D721Med (cell line): ENCODE results near the gene PIEZO1.

ENCODE experiments used
- DNase-seq: peaks from one replicate; pipeline ENCODE4 v3.0.0; 2011; ENCODE audit warnings: low spot score; ENCODE audit not compliant: insufficient read length
- FAIRE-seq: peaks from 2 replicates; lab custom pipeline; 2011; peaks lifted over from hg19 to GRCh38; lab: Jason Lieb, UNC
- TF ChIP-seq, protein P1 (sequence below): IDR thresholded peaks from 2 replicates; pipeline ENCODE4 v1.5.1; 2012; ENCODE audit warnings: mild to moderate bottlenecking, control low read depth; ENCODE audit not compliant: insufficient read depth; ENCODE audit errors: missing control alignments

The PIEZO1 gene

DNA sequence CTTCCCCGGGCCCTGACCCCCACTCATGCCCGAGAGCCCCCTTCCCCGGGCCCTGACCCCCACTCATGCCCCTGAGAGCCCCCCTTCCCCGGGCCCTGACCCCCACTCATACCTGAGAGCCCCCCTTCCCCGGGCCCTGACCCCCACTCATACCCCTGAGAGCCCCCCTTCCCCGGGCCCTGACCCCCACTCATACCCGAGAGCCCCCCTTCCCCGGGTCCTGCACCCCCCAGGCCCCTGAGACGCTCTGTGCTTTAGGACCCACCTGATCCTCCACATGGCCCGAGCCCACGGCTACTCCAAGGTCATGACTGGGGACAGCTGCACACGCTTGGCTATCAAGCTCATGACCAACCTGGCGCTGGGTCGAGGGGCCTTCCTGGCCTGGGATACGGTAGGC, 72.0 kb downstream of the PIEZO1 start:
- DNase-seq (no peak), FAIRE-seq (no peak)
- TF ChIP-seq, protein P1, sequence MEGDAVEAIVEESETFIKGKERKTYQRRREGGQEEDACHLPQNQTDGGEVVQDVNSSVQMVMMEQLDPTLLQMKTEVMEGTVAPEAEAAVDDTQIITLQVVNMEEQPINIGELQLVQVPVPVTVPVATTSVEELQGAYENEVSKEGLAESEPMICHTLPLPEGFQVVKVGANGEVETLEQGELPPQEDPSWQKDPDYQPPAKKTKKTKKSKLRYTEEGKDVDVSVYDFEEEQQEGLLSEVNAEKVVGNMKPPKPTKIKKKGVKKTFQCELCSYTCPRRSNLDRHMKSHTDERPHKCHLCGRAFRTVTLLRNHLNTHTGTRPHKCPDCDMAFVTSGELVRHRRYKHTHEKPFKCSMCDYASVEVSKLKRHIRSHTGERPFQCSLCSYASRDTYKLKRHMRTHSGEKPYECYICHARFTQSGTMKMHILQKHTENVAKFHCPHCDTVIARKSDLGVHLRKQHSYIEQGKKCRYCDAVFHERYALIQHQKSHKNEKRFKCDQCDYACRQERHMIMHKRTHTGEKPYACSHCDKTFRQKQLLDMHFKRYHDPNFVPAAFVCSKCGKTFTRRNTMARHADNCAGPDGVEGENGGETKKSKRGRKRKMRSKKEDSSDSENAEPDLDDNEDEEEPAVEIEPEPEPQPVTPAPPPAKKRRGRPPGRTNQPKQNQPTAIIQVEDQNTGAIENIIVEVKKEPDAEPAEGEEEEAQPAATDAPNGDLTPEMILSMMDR = no peak

DNA sequence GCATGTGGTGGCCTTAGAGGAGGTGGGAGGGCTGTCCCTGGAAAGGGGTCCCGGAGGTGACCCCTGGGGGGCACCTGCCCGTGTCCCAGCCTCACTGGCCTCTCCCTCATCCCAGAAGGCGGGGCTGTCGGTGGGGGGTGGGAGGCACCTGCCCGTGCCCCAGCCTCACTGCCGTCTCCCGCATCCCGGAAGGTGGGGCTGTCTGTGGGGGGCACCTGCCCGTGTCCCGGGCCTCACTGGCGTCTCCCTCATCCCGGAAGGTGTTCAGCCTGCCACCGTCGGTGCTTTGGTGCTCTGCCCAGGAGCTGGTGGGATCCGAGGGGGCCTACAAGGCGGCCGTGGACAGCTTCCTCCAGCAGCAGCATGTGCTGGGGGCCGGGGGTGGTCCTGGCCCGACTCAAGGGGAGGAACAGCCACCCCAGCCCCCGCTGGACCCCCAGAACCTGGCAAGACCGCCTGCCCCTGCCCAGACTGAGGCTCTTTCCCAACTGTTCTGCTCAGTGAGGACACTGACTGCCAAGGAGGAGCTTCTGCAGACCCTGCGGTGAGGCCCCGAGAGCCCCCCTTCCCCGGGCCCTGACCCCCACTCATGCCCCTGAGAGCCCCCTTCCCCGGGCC, 72.5 kb downstream of the PIEZO1 start:
- TF ChIP-seq, protein P1 = no peak
- DNase-seq (no peak), FAIRE-seq (no peak)

DNA sequence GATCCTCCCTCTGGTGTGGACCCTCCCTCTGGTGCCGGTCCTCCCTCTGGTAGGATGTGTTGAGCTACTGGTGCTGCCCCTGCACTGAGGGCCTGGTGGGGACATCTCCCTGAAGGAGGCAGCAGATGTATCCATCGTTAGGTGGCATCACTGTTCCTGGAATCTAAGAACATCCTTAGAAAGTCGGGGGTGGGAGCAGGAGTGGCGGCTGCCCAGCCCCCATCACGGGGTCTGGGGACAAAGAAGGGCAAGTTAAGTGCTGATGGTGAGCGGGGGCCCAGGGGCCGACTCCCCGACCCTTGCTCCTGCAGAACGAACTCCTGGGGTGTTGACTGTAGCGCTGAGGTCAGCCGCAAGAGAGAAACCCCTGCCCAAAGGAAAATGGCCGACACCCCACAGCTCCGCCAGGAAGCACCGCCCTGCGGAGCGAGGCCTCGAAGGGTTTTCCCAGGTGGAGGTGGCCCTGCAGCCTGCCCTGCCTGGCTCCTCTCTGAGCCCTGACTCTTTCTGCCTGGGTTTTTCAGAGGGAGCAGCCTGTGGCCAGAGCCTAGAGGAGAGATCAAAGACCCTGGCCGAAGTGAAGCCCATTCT, 73.2 kb downstream of the PIEZO1 start:
- TF ChIP-seq, protein P1 = no peak
- DNase-seq = no peak
- no peak for FAIRE-seq

DNA sequence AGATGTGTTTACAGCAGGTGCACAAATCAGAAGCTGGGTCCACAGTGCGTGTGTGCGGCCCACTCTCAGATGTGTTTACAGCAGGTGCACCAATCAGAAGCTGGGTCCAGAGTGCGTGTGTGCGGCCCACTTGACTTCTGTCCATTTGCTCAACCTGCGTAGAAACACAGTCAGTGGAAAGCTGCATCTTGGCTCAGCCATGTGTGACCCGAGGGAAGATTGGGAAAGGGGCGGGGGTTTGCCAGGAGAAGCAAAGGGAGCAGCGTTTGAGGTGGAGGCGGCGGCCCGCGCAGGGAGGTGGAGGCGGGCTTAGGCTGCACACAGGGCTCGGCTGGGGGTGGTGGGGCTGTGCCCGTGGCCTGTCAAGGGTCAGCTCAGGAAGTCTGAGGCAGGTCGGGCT, 74.5 kb downstream of the PIEZO1 start:
- FAIRE-seq (no peak), DNase-seq (no peak)
- TF ChIP-seq, protein P1 = no peak

DNA sequence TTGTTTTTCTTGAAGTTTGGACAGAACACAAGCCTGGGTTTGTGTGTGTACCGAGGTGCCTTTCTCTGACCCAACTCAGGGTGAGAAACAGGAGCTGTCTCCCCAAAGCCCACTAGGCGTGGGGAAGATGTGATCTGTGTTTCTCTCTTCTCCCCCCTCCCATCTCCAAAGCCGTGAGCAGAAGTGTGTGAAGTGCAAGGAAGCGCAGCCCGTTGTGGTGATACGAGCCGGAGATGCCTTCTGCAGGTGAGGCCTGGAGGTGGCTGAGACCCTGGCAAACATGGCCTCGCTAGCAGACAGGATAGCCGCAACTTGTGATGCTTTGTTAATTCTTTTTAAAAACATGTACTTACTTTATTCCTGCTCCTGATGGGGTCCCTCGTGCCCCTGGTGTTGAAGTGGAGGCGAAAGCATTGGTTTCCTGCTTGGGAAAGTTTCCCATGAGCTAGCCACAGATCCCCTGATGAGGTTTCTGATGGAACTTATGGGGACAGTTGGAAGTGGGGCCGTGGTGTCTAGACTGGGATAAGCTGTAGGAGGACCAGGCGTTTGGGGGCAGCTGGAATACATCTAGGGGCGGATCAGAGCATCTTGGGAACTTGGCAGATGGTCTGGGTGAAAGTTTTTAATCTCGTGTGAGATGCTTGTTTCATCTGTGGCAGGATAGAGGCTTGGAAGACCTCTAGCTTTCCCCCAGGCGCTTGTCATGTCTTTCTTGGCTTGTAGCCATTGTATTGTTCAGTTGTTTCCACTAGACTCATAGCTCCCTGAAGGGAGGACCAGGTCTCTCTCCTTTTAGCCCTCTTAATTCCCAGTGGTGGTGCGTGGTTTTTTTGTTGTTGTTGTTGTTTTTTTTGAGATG, 77.8 kb downstream of the PIEZO1 start:
- DNase-seq (no peak), FAIRE-seq (no peak)
- TF ChIP-seq, protein P1 = no peak

DNA sequence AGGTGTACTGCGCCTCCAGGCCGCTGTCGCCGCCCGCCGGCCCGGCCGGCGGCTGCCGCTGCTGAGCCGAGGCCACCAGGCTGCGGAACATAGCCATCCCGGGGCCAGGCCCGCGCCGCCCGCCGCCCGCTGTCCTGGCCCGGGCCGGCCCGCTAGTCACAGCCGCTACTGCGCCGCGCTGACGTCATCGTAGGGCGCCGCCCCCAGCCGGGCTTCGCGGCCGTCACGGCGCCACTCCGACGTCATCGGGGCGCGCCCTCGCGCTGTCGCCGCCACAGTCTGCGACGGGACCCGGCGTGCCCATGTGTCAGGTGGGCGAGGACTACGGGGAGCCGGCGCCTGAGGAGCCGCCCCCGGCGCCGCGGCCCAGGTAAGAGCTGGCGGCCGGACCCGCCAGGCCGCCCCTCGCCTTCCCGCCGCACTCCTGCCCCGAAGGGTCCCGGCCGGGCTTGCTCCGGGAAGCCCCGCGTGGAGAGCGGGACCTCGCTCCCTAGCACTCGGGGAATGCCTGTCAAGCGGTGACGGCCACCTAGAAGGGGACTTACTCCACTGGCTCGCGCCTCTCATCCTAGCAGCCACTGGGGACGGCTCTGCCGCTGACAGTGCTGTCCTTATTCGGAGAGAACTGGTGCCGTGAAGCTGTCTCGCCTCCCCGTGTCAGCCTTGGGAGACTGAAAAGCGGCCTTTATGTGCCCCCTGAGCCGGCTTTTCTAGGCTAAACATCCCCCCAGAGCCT, 78.6 kb downstream of the PIEZO1 start, which contains the start of the genes CTU2 and RNF166:
Gene CTU2, plus strand, starts transcription at position 275 of the 736 bp plus-strand sequence. Its CDS starts 28 bp downstream, at position 303.
Gene RNF166, minus strand, starts transcription at position 180 of the 736 bp plus-strand sequence. Its CDS starts 83 bp downstream, at position 97.
- TF ChIP-seq, protein P1 = no peak
- peak; percentile 84 for DNase-seq
- no peak for FAIRE-seq
